ENCODE data around the gene RBBP4.

RBBP4 gene

GRCh38 chr1:32718036-32718435, 67.0 kb downstream of the RBBP4 start:
- no peak for TF ChIP-seq CTCF (IDR thresholded peaks at IDR 0.05; ENCODE audit: borderline replicate concordance, control extremely low read depth, extremely low read depth, insufficient read depth, missing control alignments)
- DNase-seq (ENCODE audit: low spot score) = no peak
- in situ Hi-C loops (cut with MboI; ENCODE audit: low sequenced_read_pairs, unreplicated experiment) = no loop called here

GRCh38 chr1:32718527-32718926, 67.5 kb downstream of the RBBP4 start:
- DNase-seq (ENCODE audit: low spot score) = no peak
- no peak for TF ChIP-seq CTCF (IDR thresholded peaks at IDR 0.05; ENCODE audit: borderline replicate concordance, control extremely low read depth, extremely low read depth, insufficient read depth, missing control alignments)
- in situ Hi-C loops (cut with MboI; ENCODE audit: low sequenced_read_pairs, unreplicated experiment) = no loop called here

- no peak for DNase-seq (ENCODE audit: low spot score)
- in situ Hi-C loops (cut with MboI; ENCODE audit: low sequenced_read_pairs, unreplicated experiment) = no loop called here
- TF ChIP-seq CTCF (IDR thresholded peaks at IDR 0.05; ENCODE audit: borderline replicate concordance, control extremely low read depth, extremely low read depth, insufficient read depth, missing control alignments) = no peak
Observed at GRCh38 chr1:32719681-32720275, 68.8 kb downstream of the RBBP4 start.

GRCh38 chr1:32724678-32725614, 73.9 kb downstream of the RBBP4 start:
- no peak for DNase-seq (ENCODE audit: low spot score)
- in situ Hi-C loops (cut with MboI; ENCODE audit: low sequenced_read_pairs, unreplicated experiment) = no loop called here

GRCh38 chr1:32725615-32725982, 74.6 kb downstream of the RBBP4 start:
- DNase-seq (ENCODE audit: low spot score) = no peak
- in situ Hi-C loops (cut with MboI; ENCODE audit: low sequenced_read_pairs, unreplicated experiment) = no loop called here
- no peak for TF ChIP-seq CTCF (IDR thresholded peaks at IDR 0.05; ENCODE audit: borderline replicate concordance, control extremely low read depth, extremely low read depth, insufficient read depth, missing control alignments)

More at GRCh38 chr1:32724678-32725614, 73.9 kb downstream of the RBBP4 start:
- TF ChIP-seq CTCF (IDR thresholded peaks at IDR 0.05; ENCODE audit: borderline replicate concordance, control extremely low read depth, extremely low read depth, insufficient read depth, missing control alignments) = no peak

GRCh38 chr1:32727876-32728275, 76.9 kb downstream of the RBBP4 start:
- in situ Hi-C loops (cut with MboI; ENCODE audit: low sequenced_read_pairs, unreplicated experiment) = no loop called here
- TF ChIP-seq CTCF (IDR thresholded peaks at IDR 0.05; ENCODE audit: borderline replicate concordance, control extremely low read depth, extremely low read depth, insufficient read depth, missing control alignments) = no peak
- DNase-seq (ENCODE audit: low spot score) = no peak
